ENCODE results near the gene MSI2.

- TF ChIP-seq POLR2A (IDR thresholded peaks at IDR 0.05; ENCODE audit: low read depth, low read length) (no peak), EZH2 (IDR thresholded peaks at IDR 0.05; ENCODE audit: borderline replicate concordance, low read depth, low read length, severe bottlenecking) (no peak)
- TF ChIP-seq, protein P1, sequence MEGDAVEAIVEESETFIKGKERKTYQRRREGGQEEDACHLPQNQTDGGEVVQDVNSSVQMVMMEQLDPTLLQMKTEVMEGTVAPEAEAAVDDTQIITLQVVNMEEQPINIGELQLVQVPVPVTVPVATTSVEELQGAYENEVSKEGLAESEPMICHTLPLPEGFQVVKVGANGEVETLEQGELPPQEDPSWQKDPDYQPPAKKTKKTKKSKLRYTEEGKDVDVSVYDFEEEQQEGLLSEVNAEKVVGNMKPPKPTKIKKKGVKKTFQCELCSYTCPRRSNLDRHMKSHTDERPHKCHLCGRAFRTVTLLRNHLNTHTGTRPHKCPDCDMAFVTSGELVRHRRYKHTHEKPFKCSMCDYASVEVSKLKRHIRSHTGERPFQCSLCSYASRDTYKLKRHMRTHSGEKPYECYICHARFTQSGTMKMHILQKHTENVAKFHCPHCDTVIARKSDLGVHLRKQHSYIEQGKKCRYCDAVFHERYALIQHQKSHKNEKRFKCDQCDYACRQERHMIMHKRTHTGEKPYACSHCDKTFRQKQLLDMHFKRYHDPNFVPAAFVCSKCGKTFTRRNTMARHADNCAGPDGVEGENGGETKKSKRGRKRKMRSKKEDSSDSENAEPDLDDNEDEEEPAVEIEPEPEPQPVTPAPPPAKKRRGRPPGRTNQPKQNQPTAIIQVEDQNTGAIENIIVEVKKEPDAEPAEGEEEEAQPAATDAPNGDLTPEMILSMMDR (IDR thresholded peaks at IDR 0.05; ENCODE audit: extremely low read depth in 1 of 2, insufficient read depth in 1 of 2, low read depth in 1 of 2, low read length in 2 of 2): no peak
Observed at GRCh38 chr17:57276621-57277020, 20.3 kb downstream of the MSI2 start.

Measured in endothelial cell of umbilical vein (primary cell).